ENCODE results near the gene FRMD5. TPM values are rescaled to one million over a fixed set of nuclear protein-coding genes. Genes with fewer than 3 reads are reported as not detected.

Gene FRMD5
- total RNA-seq, 4 donors from 2014 or later: 0.40 to 1.5 (median 1.1) TPM; not detected in 1

GRCh38 chr15:43919540-43920253 is 275.4 kb downstream of the FRMD5 start:
- Histone ChIP-seq H3K27me3 (no peaks in the 10 kb centered on the region), H3K27ac (no peak overlapping the region), H3K36me3 (no peaks in the 10 kb centered on the region), H3K9me3 (no peaks in the 10 kb centered on the region), H3K4me1 (no peaks in the 10 kb centered on the region), H3K4me3 (no peak overlapping the region)
- TF ChIP-seq POLR2A (IDR thresholded peaks at IDR 0.05) (no peak), EP300 (IDR thresholded peaks at IDR 0.05; ENCODE audit: low read depth) (no peak), CTCF (IDR thresholded peaks at IDR 0.05) (no peak), POLR2AphosphoS5 (IDR thresholded peaks at IDR 0.05) (no peak)
- in situ Hi-C loops (cut with MboI; ENCODE audit: low pct_ligation_motif_present in 1 of 4, low pct_unique_long_range_greater_than_20kb in 1 of 4, low sequenced_read_pairs in 3 of 4): loop anchor here in 2 of 4 donors (25.0 kb wide), 1 partner anchor 293 kb away; no protein-coding TSS in a partner anchor
- WGBS, 2 donors (ENCODE audit: low coverage in 1 of 2): 78 to 86% methylated on average over 5 of the region's 5 CpGs
- intact Hi-C loops (cut with DNase I; ENCODE audit: low total_unique reads): no loop called here
- no peak for DNase-seq

- Histone ChIP-seq H3K27ac (no peak overlapping the region), H3K4me3 (no peak overlapping the region), H3K36me3 (no peaks in the 10 kb centered on the region), H3K27me3 (no peaks in the 10 kb centered on the region), H3K9me3 (no peaks in the 10 kb centered on the region), H3K4me1 (no peaks in the 10 kb centered on the region)
- TF ChIP-seq EP300 (IDR thresholded peaks at IDR 0.05; ENCODE audit: low read depth) (no peak), CTCF (IDR thresholded peaks at IDR 0.05) (no peak), POLR2A (IDR thresholded peaks at IDR 0.05) (no peak), POLR2AphosphoS5 (IDR thresholded peaks at IDR 0.05) (no peak)
- in situ Hi-C loops (cut with MboI; ENCODE audit: low pct_ligation_motif_present in 1 of 4, low pct_unique_long_range_greater_than_20kb in 1 of 4, low sequenced_read_pairs in 3 of 4) (loop anchor here in 2 of 4 donors (25.0 kb wide), 1 partner anchor 294 kb away; no protein-coding TSS in a partner anchor), intact Hi-C loops (cut with DNase I; ENCODE audit: low total_unique reads) (no loop called here)
- WGBS, 2 donors (ENCODE audit: low coverage in 1 of 2): 90 to 98% methylated on average over 6 of the region's 6 CpGs
- no peak for DNase-seq
Measured at GRCh38 chr15:43918717-43919116, 276.4 kb downstream of the FRMD5 start.

GRCh38 chr15:43916326-43916660 is 278.8 kb downstream of the FRMD5 start:
- intact Hi-C loops (cut with DNase I; ENCODE audit: low total_unique reads): no loop called here
- Histone ChIP-seq H3K36me3 (no peaks in the 10 kb centered on the region), H3K4me1 (no peaks in the 10 kb centered on the region), H3K9me3 (no peaks in the 10 kb centered on the region), H3K27ac (no peak overlapping the region), H3K4me3 (no peak overlapping the region), H3K27me3 (no peaks in the 10 kb centered on the region)
- in situ Hi-C loops (cut with MboI; ENCODE audit: low pct_ligation_motif_present in 1 of 4, low pct_unique_long_range_greater_than_20kb in 1 of 4, low sequenced_read_pairs in 3 of 4): loop anchor here in 2 of 4 donors (25.0 kb wide), 1 partner anchor 296 kb away; no protein-coding TSS in a partner anchor
- TF ChIP-seq CTCF (IDR thresholded peaks at IDR 0.05) (no peak), POLR2A (IDR thresholded peaks at IDR 0.05) (no peak), POLR2AphosphoS5 (IDR thresholded peaks at IDR 0.05) (no peak), EP300 (IDR thresholded peaks at IDR 0.05; ENCODE audit: low read depth) (no peak)
- DNase-seq: no peak
- 91% methylated on average over 4 of the region's 4 CpGs for WGBS, 2 donors (ENCODE audit: low coverage in 1 of 2)

- TF ChIP-seq POLR2AphosphoS5 (IDR thresholded peaks at IDR 0.05) (no peak), POLR2A (IDR thresholded peaks at IDR 0.05) (no peak), CTCF (IDR thresholded peaks at IDR 0.05) (no peak), EP300 (IDR thresholded peaks at IDR 0.05; ENCODE audit: low read depth) (no peak)
- Histone ChIP-seq H3K4me3 (no peak overlapping the region), H3K27me3 (no peaks in the 10 kb centered on the region), H3K27ac (no peak overlapping the region), H3K36me3 (no peaks in the 10 kb centered on the region), H3K4me1 (no peaks in the 10 kb centered on the region), H3K9me3 (no peaks in the 10 kb centered on the region)
- 70 to 80% methylated on average over 3 to 5 of the region's 5 CpGs for WGBS, 2 donors (ENCODE audit: low coverage in 1 of 2)
- no peak for DNase-seq
- in situ Hi-C loops (cut with MboI; ENCODE audit: low pct_ligation_motif_present in 1 of 4, low pct_unique_long_range_greater_than_20kb in 1 of 4, low sequenced_read_pairs in 3 of 4): loop anchor here in 2 of 4 donors (25.0 kb wide), 1 partner anchor 297 kb away; no protein-coding TSS in a partner anchor
- intact Hi-C loops (cut with DNase I; ENCODE audit: low total_unique reads): no loop called here
Measured at GRCh38 chr15:43915631-43916325, 279.3 kb downstream of the FRMD5 start.
